Measurements from ENCODE around the gene PDE6C. TPM values are rescaled to one million over a fixed set of nuclear protein-coding genes. Genes with fewer than 3 reads are reported as not detected.

Gene PDE6C
- total and polyA plus RNA-seq, 4 donors, result not detected

DNA sequence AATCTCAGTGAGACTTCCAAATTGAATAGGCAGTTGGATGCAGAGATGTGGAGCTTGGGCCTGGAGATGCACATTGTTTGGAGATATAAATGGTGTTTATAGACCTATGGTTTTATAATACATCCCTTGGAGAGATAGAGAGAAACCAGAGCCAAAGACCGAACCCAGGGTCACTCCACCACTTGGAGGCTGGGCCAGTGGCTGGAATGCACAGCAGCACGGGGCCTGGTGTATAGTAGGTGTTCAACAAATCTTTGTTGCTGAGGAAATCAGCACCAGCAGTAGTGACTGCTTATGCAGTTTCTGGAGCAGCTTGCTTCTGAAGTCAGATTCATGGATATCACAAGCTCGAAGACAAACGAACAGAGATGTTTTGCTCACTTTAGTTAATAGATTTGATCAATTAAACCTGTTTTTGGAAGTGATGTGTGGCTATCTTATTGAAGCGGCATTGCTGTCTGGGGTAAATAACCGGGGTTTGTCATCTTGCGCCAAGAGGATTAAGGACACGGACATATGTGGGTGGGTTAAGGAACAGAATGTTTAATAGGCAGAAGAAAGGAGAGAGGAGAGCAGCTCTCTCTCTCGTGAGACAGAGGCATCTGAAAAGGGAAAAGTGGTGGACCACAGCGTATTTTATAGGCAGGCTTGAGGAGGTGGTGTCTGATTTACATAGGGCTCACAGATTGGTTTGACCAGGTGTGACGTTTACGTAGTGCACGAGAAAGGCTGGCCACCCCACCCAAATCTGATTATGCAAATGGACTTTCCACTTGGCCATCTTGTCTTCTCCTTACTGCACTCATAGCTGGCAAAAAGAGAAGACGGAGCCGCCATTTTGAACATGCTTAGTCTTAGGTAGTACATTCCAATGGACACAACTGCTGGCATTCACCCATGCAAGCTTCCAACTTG lies 22.4 kb upstream of the PDE6C start:
- Histone ChIP-seq H3K9me3 (ENCODE audit: control insufficient read depth in 4 of 4, low read length in 3 of 4) (no peaks in the 10 kb centered on the region), H3K36me3 (ENCODE audit: control insufficient read depth in 4 of 4, insufficient read depth in 3 of 4, low read depth in 1 of 4, low read length in 3 of 4) (peaks cover 1 to 30% (median 19%) of the 10 kb centered on the region in 4 donors), H3K27ac (ENCODE audit: low read depth in 1 of 2, low read length in 2 of 2) (peak overlapping the region in 1 of 2 donors; percentile 25), H3K27me3 (ENCODE audit: control insufficient read depth in 4 of 4, insufficient read depth in 4 of 4, low read length in 3 of 4) (no peaks in the 10 kb centered on the region), H3K9ac (ENCODE audit: low read depth in 1 of 2, low read length in 2 of 2) (no peak overlapping the region), H3K4me1 (ENCODE audit: control insufficient read depth in 4 of 4, insufficient read depth in 4 of 4, low read length in 3 of 4) (peaks cover 0 to 6% (median under 1%) of the 10 kb centered on the region in 4 donors), H3K4me3 (ENCODE audit: low read depth in 1 of 3, low read length in 3 of 3) (no peak overlapping the region)
- WGBS, result 38% methylated on average over 15 of the region's 15 CpGs
- TF ChIP-seq CTCF (IDR thresholded peaks at IDR 0.05; ENCODE audit: low read depth, low read length, missing input control) (no peak), JUND (IDR thresholded peaks at IDR 0.05) (peak in 1 of 2 donors; percentile 35), RXRA (IDR thresholded peaks at IDR 0.05) (peak in 1 of 2 donors; percentile 42), TAF1 (conservative IDR thresholded peaks at IDR 0.05) (peak; percentile 44), SP1 (IDR thresholded peaks at IDR 0.05) (no peak), RAD21 (IDR thresholded peaks at IDR 0.05) (no peak), YY1 (IDR thresholded peaks at IDR 0.05) (peak; percentile 94), ZBTB33 (IDR thresholded peaks at IDR 0.05) (no peak), EGR1 (IDR thresholded peaks at IDR 0.05; ENCODE audit: low read depth in 2 of 2) (no peak), HNF4A (conservative IDR thresholded peaks at IDR 0.05) (peak; percentile 42 to 60)
- TF ChIP-seq, protein P1, sequence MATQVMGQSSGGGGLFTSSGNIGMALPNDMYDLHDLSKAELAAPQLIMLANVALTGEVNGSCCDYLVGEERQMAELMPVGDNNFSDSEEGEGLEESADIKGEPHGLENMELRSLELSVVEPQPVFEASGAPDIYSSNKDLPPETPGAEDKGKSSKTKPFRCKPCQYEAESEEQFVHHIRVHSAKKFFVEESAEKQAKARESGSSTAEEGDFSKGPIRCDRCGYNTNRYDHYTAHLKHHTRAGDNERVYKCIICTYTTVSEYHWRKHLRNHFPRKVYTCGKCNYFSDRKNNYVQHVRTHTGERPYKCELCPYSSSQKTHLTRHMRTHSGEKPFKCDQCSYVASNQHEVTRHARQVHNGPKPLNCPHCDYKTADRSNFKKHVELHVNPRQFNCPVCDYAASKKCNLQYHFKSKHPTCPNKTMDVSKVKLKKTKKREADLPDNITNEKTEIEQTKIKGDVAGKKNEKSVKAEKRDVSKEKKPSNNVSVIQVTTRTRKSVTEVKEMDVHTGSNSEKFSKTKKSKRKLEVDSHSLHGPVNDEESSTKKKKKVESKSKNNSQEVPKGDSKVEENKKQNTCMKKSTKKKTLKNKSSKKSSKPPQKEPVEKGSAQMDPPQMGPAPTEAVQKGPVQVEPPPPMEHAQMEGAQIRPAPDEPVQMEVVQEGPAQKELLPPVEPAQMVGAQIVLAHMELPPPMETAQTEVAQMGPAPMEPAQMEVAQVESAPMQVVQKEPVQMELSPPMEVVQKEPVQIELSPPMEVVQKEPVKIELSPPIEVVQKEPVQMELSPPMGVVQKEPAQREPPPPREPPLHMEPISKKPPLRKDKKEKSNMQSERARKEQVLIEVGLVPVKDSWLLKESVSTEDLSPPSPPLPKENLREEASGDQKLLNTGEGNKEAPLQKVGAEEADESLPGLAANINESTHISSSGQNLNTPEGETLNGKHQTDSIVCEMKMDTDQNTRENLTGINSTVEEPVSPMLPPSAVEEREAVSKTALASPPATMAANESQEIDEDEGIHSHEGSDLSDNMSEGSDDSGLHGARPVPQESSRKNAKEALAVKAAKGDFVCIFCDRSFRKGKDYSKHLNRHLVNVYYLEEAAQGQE (IDR thresholded peaks at IDR 0.05), result peak; percentile 66
- no peak for DNase-seq (ENCODE audit: low spot score)

DNA sequence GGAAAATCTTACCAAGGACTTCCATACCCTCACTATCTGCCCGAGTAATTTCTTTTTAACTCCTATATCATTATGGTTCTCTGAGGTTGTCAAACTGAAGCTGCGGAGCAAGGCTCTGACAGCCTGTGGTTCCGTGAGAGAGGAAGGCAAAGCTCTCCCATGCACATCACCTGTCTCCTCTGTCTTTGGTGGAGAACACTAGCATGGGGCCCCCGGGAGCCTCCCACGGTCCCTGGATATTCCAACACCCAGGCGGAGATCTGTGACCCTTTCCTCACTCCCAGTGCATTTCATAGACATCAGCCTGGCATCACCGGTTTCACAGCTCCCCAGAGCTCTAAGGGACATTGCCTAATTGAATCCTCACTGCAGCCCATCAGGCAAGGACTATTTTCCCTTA lies 21.7 kb upstream of the PDE6C start:
- H3K27ac ChIP-seq (ENCODE audit: low read depth in 1 of 2, low read length in 2 of 2), result peak overlapping the region in 1 of 2 donors; percentile 25
- H3K4me3 ChIP-seq (ENCODE audit: low read depth in 1 of 3, low read length in 3 of 3), result no peak overlapping the region
- H3K9me3 ChIP-seq (ENCODE audit: control insufficient read depth in 4 of 4, low read length in 3 of 4), result no peaks in the 10 kb centered on the region
- H3K36me3 ChIP-seq (ENCODE audit: control insufficient read depth in 4 of 4, insufficient read depth in 3 of 4, low read depth in 1 of 4, low read length in 3 of 4), result peaks cover 1 to 38% (median 23%) of the 10 kb centered on the region in 4 donors
- peaks cover 0 to 13% (median 4%) of the 10 kb centered on the region in 4 donors for H3K4me1 ChIP-seq (ENCODE audit: control insufficient read depth in 4 of 4, insufficient read depth in 4 of 4, low read length in 3 of 4)
- WGBS, result 39% methylated on average over 7 of the region's 7 CpGs
- H3K9ac ChIP-seq (ENCODE audit: low read depth in 1 of 2, low read length in 2 of 2), result no peak overlapping the region
- TF ChIP-seq TAF1 (conservative IDR thresholded peaks at IDR 0.05), result no peak
- TF ChIP-seq, protein P2, sequence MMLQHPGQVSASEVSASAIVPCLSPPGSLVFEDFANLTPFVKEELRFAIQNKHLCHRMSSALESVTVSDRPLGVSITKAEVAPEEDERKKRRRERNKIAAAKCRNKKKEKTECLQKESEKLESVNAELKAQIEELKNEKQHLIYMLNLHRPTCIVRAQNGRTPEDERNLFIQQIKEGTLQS (IDR thresholded peaks at IDR 0.05), result no peak
- peak; percentile 10 for TF ChIP-seq YY1 (IDR thresholded peaks at IDR 0.05)
- no peak for TF ChIP-seq CTCF (IDR thresholded peaks at IDR 0.05; ENCODE audit: low read depth, low read length, missing input control)
- TF ChIP-seq FOXA1 (IDR thresholded peaks at IDR 0.05), result no peak
- DNase-seq (ENCODE audit: low spot score), result no peak
- H3K27me3 ChIP-seq (ENCODE audit: control insufficient read depth in 4 of 4, insufficient read depth in 4 of 4, low read length in 3 of 4), result no peaks in the 10 kb centered on the region
